DOHH2 (cell line): ENCODE results near the gene CDH12.

Experiments
- H3F3A ChIP-seq: fragments of 200-600 bp; sonication (generic), shearing (Covaris generic); 2 replicates; pipeline ENCODE4 v1.6.0; 2016; ENCODE audit warnings: antibody characterized with exemption, mild to moderate bottlenecking; ENCODE audit not compliant: control insufficient read depth, insufficient read depth
- H3K27ac ChIP-seq: fragments of 200-600 bp; sonication (generic); 2 replicates; pipeline ENCODE4 v1.5.1; 2014; ENCODE audit warnings: low read depth, mild to moderate bottlenecking, low read length, moderate library complexity
- H3K27me3 ChIP-seq: fragments of 200-600 bp; sonication (generic); 2 replicates; pipeline ENCODE4 v1.6.1; 2014; ENCODE audit warnings: mild to moderate bottlenecking, low read length, mixed read lengths; ENCODE audit not compliant: control insufficient read depth
- H3K36me3 ChIP-seq: fragments of 200-600 bp; sonication (generic); 2 replicates; pipeline ENCODE4 v1.6.1; 2014; ENCODE audit warnings: mild to moderate bottlenecking, low read length, moderate library complexity, mixed read lengths; ENCODE audit not compliant: control insufficient read depth
- H3K4me1 ChIP-seq: fragments of 200-600 bp; sonication (generic); 2 replicates; pipeline ENCODE4 v1.6.1; 2014; ENCODE audit warnings: mild to moderate bottlenecking, low read length, mixed read lengths; ENCODE audit not compliant: control insufficient read depth
- H3K4me2 ChIP-seq: fragments of 200-600 bp; sonication (generic); 2 replicates; pipeline ENCODE4 v1.6.0; 2014; ENCODE audit warnings: mild to moderate bottlenecking, low read length, moderate library complexity
- H3K4me3 ChIP-seq: fragments of 200-600 bp; sonication (generic); 2 replicates; pipeline ENCODE4 v1.5.1; 2014; ENCODE audit warnings: mild to moderate bottlenecking, low read length, mixed read lengths
- H3K79me2 ChIP-seq: fragments of 200-600 bp; sonication (generic); 2 replicates; pipeline ENCODE4 v1.6.1; 2014; ENCODE audit warnings: mild to moderate bottlenecking, low read length, mixed read lengths; ENCODE audit not compliant: control insufficient read depth
- H3K9me2 ChIP-seq: fragments of 200-600 bp; sonication (generic); replicated peaks from 2 replicates; pipeline ENCODE4 v1.6.1; 2014; ENCODE audit warnings: mild to moderate bottlenecking, low read length, mixed read lengths; ENCODE audit not compliant: control insufficient read depth
- H3K9me3 ChIP-seq: fragments of 200-600 bp; sonication (generic); 2 replicates; pipeline ENCODE4 v1.6.1; 2014; ENCODE audit warnings: antibody characterized with exemption, low read length, mixed read lengths; ENCODE audit not compliant: control insufficient read depth, insufficient read depth
- H4K20me1 ChIP-seq: fragments of 200-600 bp; sonication (generic); 2 replicates; pipeline ENCODE4 v1.6.0; 2014; ENCODE audit warnings: low read depth, mild to moderate bottlenecking, antibody characterized with exemption, low read length, moderate library complexity; ENCODE audit not compliant: control insufficient read depth, insufficient read depth
- CTCF ChIP-seq: fragments of 200-600 bp; sonication (generic); IDR thresholded peaks from one replicate; pipeline ENCODE4 v1.5.1; 2014; ENCODE audit warnings: antibody characterized with exemption, mild to moderate bottlenecking, low read depth, low read length; ENCODE audit not compliant: poor library complexity, severe bottlenecking
- EZH2phosphoT487 ChIP-seq: fragments of 200-600 bp; sonication (generic); IDR thresholded peaks from 2 replicates; pipeline ENCODE4 v1.6.1; 2017; ENCODE audit warnings: borderline replicate concordance, mild to moderate bottlenecking, antibody characterized with exemption, low read length, moderate library complexity, mixed read lengths

The CDH12 gene

DNA sequence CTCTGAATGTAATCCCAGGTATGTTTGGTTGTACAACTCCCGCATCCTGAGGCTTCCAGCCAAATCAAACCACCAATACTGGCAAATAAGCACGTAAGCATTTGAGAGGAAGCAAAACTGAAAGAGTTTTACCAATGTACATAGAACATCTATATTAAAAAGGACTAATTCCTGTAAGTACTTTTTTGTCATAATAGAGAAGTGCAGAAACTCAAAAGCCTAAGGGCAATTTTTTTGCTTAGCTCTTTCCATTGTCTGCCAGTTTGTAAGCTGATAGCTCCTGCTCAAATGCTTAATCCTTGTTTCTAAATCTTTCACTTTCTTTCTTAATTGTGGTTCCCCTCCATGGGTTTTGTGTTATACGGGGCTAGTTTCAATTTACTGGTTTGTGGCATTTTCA is 1151.8 kb downstream of the CDH12 start:
- Histone ChIP-seq H3F3A (no peaks in the 10 kb centered on the region), H3K79me2 (no peaks in the 10 kb centered on the region), H3K27ac (no peak overlapping the region), H3K4me2 (no peak overlapping the region), H3K36me3 (no peaks in the 10 kb centered on the region), H3K9me2 (no peaks in the 10 kb centered on the region), H4K20me1 (no peaks in the 10 kb centered on the region), H3K4me1 (no peaks in the 10 kb centered on the region), H3K9me3 (no peaks in the 10 kb centered on the region), H3K27me3 (no peaks in the 10 kb centered on the region), H3K4me3 (no peak overlapping the region)
- TF ChIP-seq CTCF = no peak
- TF ChIP-seq EZH2phosphoT487 = no peak
